Measurements from ENCODE around the gene EPO. TPM values are rescaled to one million over a fixed set of nuclear protein-coding genes. Genes with fewer than 3 reads are reported as not detected.
A peak's percentile ranks its signal among the peaks of the same experiment; 100 is the strongest.

EPO gene
- polyA plus RNA-seq, 2 of the 4 experiments (the other 2 are of a cell fraction): not detected

DNA sequence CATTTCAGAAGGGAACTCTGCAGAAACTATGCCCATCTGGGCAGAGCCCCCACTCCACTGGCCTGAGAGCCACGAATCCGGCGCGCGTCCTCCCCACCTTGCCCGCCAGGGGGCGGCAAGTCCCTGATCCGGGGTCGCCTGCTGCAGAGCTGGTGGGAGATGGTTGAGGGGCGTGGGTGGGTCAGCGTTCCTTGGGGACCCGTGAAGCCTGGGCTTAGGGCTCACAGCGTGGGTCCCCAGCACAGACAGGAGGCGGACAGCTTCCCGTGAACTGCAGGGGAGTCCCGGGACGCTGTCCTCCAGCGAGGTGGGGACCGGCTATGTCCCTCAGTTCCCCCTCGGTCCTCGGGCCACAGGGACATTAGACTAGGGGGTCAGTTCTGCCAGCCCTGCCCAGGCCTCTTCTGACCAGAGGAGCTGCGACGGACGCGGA, 14.9 kb upstream of the EPO start:
- FAIRE-seq (no peak), ATAC-seq (peak; percentile 86 to 88), DNase-seq (ENCODE audit: low read depth in 1 of 2, low spot score in 1 of 2) (peak; percentile 71 to 89)
- Histone ChIP-seq H3K27ac (peak overlapping the region; percentile 91 to 96), H3K4me2 (peak overlapping the region; percentile 79), H3K4me3 (peak overlapping the region; percentile 76), H3K4me1 (peaks cover 12% of the 10 kb centered on the region), H3K9me3 (no peaks in the 10 kb centered on the region)
- POLR2A ChIA-PET: interaction anchor here (0.6 to 2.4 kb wide), 22 partner anchors 9 to 512 kb away, joined by 3 to 19 read pairs (median 6); partner anchors contain the start of genes EPHB4, FBXO24, GIGYF1 and GNB2
- peak; percentile 68 to 81 for TF ChIP-seq RAD21 (conservative IDR thresholded peaks at IDR 0.05 in 1 of 2, IDR thresholded peaks at IDR 0.05 in 1 of 2)
- no peak for TF ChIP-seq ESRRA (IDR thresholded peaks at IDR 0.05; ENCODE audit: borderline replicate concordance, low read length)
- TF ChIP-seq HOXB5 (CRISPR knock-in tag; IDR thresholded peaks at IDR 0.05): peak; percentile 64; the same call in 1 of the 2 replicates
- peak; percentile 90 for TF ChIP-seq SMC3 (IDR thresholded peaks at IDR 0.05)
- TF ChIP-seq CTCF (IDR thresholded peaks at IDR 0.05): peak; percentile 92
- peak; percentile 40; the same call in 1 of the 2 replicates for TF ChIP-seq HMGXB4 (CRISPR knock-in tag; IDR thresholded peaks at IDR 0.05; ENCODE audit: borderline replicate concordance)
- WGBS (ENCODE audit: missing lambda C conversion rate): 3% methylated on average over 19 of the region's 25 CpGs
- CTCF ChIA-PET: interaction anchor here (0.6 to 12.8 kb wide), 65 partner anchors 13 to 509 kb away, joined by 3 to 266 read pairs (median 5); partner anchors contain the start of genes EPHB4, EPO, FBXO24 and GIGYF1

GRCh38 chr7:100705753-100706671, 14.3 kb upstream of the EPO start, which contains the start of gene POP7:
TSS of gene POP7 (plus strand) at chr7:100706121. CDS start at chr7:100706831, 710 bp downstream.
- WGBS (ENCODE audit: missing lambda C conversion rate): under 1% methylated on average over 53 of the region's 86 CpGs
- peak; percentile 91 to 99 for DNase-seq (ENCODE audit: low read depth in 1 of 2, low spot score in 1 of 2)
- CTCF ChIA-PET: interaction anchor here (0.6 to 12.8 kb wide), 58 partner anchors 14 to 510 kb away, joined by 3 to 266 read pairs (median 6); partner anchors contain the start of genes EPHB4, EPO, FBXO24 and GIGYF1
- Histone ChIP-seq H3K4me1 (peaks cover 12% of the 10 kb centered on the region), H3K9me3 (no peaks in the 10 kb centered on the region), H3K4me2 (peak within 1 kb of the TSS; percentile 97), H3K4me3 (peak within 1 kb of the TSS; percentile 76), H3K27ac (peak within 1 kb of the TSS; percentile 91 to 96)
- peak; percentile 87 for FAIRE-seq
- ATAC-seq: peak; percentile 95 to 96
- TF ChIP-seq JUN (IDR thresholded peaks at IDR 0.05): peak; percentile 62 to 87; a peak in 4 of 5 replicates
- TF ChIP-seq REST (IDR thresholded peaks at IDR 0.05): peak; percentile 93
- no peak for TF ChIP-seq NFE2L2 (conservative IDR thresholded peaks at IDR 0.05; ENCODE audit: low read length)
- TF ChIP-seq FOSB (CRISPR knock-in tag; IDR thresholded peaks at IDR 0.05): no peak
- peak; percentile 48; the same call in 1 of the 2 replicates for TF ChIP-seq USF2 (IDR thresholded peaks at IDR 0.05)
- TF ChIP-seq GATA3 (IDR thresholded peaks at IDR 0.05; ENCODE audit: borderline replicate concordance): peak; percentile 46; the same call in 1 of the 2 replicates
- TF ChIP-seq EHF (CRISPR knock-in tag; IDR thresholded peaks at IDR 0.05): no peak
- peak; percentile 94 for TF ChIP-seq CHD2 (IDR thresholded peaks at IDR 0.05; ENCODE audit: low read length, partially characterized antibody)
- peak; percentile 81 for TF ChIP-seq PHF8 (IDR thresholded peaks at IDR 0.05; ENCODE audit: borderline replicate concordance, low read depth)
- peak; percentile 85 for TF ChIP-seq E2F6 (IDR thresholded peaks at IDR 0.05; ENCODE audit: borderline replicate concordance, low read depth)
- TF ChIP-seq POLR2A (IDR thresholded peaks at IDR 0.05; ENCODE audit: low read length): peak; percentile 72
- no peak for TF ChIP-seq FOSL2 (IDR thresholded peaks at IDR 0.05)
- TF ChIP-seq FOSL2 (CRISPR knock-in tag; IDR thresholded peaks at IDR 0.05): no peak
- TF ChIP-seq RFX5 (IDR thresholded peaks at IDR 0.05): 0 out of 2 replicates have a peak, but pooled peaks have one; percentile 42
- TF ChIP-seq, protein P1, sequence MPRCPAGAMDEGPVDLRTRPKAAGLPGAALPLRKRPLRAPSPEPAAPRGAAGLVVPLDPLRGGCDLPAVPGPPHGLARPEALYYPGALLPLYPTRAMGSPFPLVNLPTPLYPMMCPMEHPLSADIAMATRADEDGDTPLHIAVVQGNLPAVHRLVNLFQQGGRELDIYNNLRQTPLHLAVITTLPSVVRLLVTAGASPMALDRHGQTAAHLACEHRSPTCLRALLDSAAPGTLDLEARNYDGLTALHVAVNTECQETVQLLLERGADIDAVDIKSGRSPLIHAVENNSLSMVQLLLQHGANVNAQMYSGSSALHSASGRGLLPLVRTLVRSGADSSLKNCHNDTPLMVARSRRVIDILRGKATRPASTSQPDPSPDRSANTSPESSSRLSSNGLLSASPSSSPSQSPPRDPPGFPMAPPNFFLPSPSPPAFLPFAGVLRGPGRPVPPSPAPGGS (IDR thresholded peaks at IDR 0.05): peak; percentile 35; the same call in 1 of the 3 replicates
- peak; percentile 34; the same call in 1 of the 2 replicates for TF ChIP-seq MYC (IDR thresholded peaks at IDR 0.05; ENCODE audit: borderline replicate concordance, low read length)
- peak; percentile 94 for TF ChIP-seq MAX (IDR thresholded peaks at IDR 0.05)
- POLR2A ChIA-PET: interaction anchor here (0.6 to 2.4 kb wide), 23 partner anchors 9 to 511 kb away, joined by 3 to 19 read pairs (median 6); partner anchors contain the start of genes EPHB4, FBXO24, GIGYF1 and GNB2

Measured in A549 (cell line).